Fibroblast of peridontal ligament (primary cell): ENCODE measurements around the gene COL1A1.
A peak's percentile ranks its signal among the peaks of the same experiment; 100 is the strongest.

ENCODE experiments used
- DNase-seq: peaks from one replicate; pipeline ENCODE4 v3.0.0-alpha.2; 2010; ENCODE audit errors: extremely low read depth

The COL1A1 gene

DNA sequence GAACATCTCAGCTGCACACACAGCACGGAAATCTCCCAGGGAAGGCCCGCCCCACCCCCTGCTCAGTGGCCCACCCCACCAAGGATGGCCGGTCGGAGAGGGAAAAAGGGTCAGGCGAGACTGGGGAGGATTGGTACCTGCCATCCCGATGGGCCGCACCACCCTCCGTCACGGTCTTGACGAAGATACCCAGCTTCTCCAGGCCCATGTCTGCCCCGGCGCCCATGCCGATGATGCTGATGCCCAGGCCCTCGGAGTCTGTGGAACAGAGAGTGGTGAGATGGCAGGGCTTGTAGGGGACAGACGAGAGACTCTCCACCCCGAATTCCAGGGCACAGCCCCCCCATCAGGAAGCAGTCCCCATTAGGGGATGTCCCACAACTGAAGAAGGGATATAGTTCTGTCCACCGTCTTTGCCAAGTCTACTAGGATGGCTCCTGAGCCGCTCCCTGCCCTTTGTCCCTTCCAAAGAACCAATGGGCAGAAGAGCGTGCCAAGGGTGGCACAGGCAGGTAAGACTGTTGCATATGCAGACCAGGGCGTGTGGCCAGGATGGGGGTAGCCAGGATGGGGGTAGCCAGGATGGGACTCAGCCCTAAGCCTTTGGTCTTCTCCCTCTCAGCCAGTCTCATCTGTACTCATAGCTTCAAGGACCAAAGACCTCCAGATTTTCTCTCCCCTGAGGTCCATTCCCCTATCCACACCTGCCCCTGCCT is 57.8 kb downstream of the COL1A1 start:
- no peak for DNase-seq

DNA sequence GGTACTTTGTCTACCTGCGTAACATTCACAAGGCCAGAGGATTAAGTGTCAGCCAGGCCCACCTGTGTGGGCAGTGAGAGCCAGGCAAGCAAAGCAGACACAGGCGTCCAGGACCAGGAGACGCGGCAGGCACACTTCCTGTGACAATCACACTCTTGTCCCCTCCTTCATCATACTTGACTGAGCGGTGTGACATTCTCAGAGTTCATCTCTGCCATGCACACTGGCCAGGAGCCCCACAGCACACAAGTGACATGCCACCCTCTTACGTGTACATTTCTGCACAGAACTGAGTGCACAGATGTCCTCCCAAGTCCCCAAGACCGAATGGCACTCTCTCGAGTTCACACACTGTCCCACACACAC is 59.7 kb downstream of the COL1A1 start:
- DNase-seq: no peak

DNA sequence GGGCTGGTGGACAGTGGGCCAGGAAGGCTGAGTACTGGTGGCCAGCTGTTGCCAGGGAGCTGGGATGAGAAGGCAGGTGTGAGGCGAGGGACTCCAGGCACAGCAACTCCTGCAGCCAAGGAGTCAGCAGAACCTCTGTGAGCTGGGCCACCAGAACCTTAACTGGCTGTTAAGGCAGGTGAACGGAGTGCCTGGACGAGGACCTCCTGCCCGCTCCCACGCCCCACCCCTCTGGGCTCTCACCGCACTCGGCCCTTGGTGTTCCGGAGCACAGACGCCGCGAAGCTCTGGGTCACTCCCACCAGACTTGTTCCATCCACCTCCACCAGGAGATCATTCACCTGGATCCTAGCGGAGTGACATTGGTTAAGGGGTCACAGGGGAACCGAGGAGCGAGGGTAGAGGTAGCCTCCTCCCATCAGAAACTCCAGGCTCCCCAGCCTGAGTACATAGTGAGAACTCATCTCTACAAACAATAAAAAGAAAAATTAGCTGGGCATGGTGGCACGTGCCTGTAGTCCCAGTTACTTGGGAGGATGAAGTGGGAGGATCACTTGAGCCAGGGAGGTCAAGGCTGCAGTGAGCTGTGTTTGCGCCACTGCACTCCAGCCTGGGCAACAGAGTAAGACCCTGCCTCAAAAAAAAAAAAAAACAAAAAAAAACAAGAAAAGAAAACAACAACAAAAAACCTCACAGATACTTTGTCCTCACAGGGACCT is 60.2 kb downstream of the COL1A1 start:
- no peak for DNase-seq

GRCh38 chr17:50139950-50140885 is 61.2 kb downstream of the COL1A1 start:
- DNase-seq: peak; percentile 72

GRCh38 chr17:50139185-50139783 is 62.1 kb downstream of the COL1A1 start:
- DNase-seq: no peak

- no peak for DNase-seq
Measured at GRCh38 chr17:50137042-50137441, 64.4 kb downstream of the COL1A1 start.

DNA sequence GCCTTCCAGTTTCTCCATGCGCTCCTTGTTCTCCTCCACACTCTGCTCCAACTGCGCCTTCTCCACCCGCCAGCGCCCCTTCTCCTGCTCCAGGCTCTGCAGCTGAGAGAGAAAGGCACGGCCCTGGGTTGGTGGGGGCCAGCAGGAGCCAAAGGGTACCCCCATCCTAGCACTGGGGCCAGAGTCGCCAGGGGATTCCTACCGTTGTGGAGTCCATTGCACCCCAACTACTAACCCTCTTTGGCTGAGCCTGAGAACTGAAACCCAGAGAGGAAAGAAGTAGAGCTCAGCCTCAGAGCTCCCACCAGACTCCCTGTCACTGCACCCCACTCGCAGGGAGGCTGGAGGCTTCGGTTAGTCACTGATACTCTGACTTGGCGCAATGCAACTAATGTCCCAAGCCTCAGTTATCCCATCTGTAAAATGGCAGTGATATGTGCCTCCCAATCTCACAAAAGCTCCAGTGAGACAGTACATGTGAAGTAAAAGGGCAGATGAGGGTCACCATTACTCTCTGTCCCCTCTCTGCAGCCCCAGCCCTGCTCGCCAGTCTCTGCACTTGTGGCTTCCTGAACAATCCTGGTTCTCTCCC is 65.2 kb downstream of the COL1A1 start:
- DNase-seq: no peak

GRCh38 chr17:50135316-50136095 is 65.9 kb downstream of the COL1A1 start:
- no peak for DNase-seq

DNA sequence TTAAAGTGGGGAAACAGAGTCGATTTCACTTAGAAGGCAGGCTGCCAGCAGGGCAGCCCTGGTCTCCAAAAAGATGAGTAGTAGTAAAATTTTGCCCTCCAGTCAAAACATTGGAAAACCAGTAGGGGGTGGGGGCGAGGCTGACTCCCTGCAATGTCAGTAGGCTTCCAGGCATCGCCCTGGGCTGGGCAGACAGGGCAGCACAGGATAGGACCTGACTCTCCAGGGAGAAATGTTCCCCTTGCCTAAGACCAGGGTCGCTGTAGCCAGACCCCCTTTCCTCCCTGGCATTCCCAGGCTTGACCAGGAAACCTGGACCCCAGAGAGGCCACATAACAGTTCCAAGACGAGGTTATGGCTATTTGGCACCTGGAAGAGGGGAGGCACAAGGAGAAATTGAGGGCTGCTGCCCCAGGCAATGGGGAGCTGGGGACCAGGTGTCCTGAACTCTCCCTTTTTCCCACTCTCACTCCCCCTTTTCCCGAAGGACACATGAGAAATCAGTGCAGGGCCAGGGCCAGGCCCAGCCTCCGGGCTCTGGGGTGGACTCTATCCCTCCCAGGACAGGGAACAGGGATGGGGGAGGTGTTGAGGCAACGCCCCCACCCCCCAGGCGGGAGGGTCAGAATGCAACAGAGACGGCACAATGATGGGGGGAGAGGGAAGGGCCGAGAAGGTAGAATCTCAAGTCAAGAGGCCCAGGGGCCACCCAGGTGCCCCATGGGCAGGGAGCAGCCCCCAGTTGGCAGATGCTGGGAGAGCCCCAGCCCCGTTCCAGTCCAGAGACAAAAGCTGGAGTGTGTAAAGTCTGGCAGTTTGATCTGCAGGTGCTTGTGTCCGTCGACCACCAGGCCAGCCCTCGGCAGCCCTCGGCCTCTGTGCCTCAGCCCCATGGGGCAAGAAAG is 67.0 kb downstream of the COL1A1 start:
- DNase-seq: no peak

DNA sequence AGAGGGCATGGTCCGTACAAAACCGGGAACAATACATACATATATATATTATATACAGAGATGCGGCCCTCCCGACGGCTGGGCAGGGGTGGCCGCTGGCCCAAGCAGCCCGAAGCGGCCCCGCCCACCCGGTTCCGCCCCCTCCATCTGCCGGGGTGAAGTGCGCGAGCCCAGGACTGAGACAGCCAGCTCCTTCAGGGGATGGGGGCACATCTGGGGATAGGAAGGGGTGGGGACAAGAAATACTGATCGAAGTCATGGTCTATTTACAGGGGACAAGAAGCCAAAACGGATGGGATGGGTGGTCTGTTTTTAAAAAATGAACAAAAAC is 67.7 kb downstream of the COL1A1 start:
- no peak for DNase-seq
